Effector memory CD8-positive, alpha-beta T cell (primary cell): Measurements from ENCODE around the gene L3MBTL4.

Experiments
- ATAC-seq: fragments of 150-1000 bp; cut with Tn5 transposase; replicated peaks from 2 replicates; pipeline ENCODE4 v1.10.0; 2021; ENCODE audit warnings: mild to moderate bottlenecking, moderate library complexity
- DNase-seq, 3 experiments: peaks; one replicate each; pipeline ENCODE4 v3.0.0; 2021
- H3K27ac Mint-ChIP-seq, 2 donors: one replicate each; pipeline ENCODE4 v1.8.0; 2022; ENCODE audit warnings: mild to moderate bottlenecking in 2 of 2, mixed read lengths in 2 of 2, moderate library complexity in 2 of 2
- H3K27me3 Mint-ChIP-seq, 2 donors: one replicate each; pipeline ENCODE4 v1.8.0; 2022; ENCODE audit warnings: mixed read lengths in 2 of 2
- H3K36me3 Mint-ChIP-seq: one replicate; pipeline ENCODE4 v1.8.0; 2022; ENCODE audit warnings: mild to moderate bottlenecking, moderate library complexity, mixed read lengths; ENCODE audit not compliant: insufficient read depth
- H3K4me1 Mint-ChIP-seq, 2 donors: one replicate each; pipeline ENCODE4 v1.8.0; 2022; ENCODE audit warnings: low read depth in 2 of 2, mixed read lengths in 2 of 2
- H3K4me3 Mint-ChIP-seq, 2 donors: one replicate each; pipeline ENCODE4 v1.8.0; 2022; ENCODE audit warnings: mild to moderate bottlenecking in 2 of 2, mixed read lengths in 2 of 2, moderate library complexity in 2 of 2
- H3K9me3 Mint-ChIP-seq, 2 donors: one replicate each; pipeline ENCODE4 v1.8.0; 2022; ENCODE audit warnings: mixed read lengths in 2 of 2

L3MBTL4 gene

DNA sequence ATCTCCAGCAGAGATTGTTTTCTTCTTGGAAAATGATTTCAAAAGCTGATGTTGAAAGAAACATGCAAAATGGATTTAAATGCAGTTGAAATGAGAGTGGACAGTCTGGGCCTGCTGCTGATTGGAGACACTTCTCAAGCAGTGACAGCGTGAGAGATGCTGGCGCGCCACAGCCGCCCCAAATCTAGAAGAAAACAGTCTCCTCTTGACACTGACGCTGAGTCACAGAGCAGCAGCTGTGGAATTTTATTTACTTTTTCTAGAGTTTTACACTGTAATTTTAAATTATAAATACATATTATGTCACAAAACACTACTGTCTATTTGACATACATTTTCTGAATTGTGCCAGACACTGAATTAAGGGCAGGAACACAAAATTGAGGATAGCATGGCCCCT, 397.5 kb downstream of the L3MBTL4 start:
- Mint-ChIP-seq H3K36me3 (no peaks in the 10 kb centered on the region), H3K27ac (no peak overlapping the region), H3K27me3 (no peaks in the 10 kb centered on the region), H3K9me3 (peaks cover 13 to 22% of the 10 kb centered on the region in 2 donors), H3K4me3 (no peak overlapping the region), H3K4me1 (no peaks in the 10 kb centered on the region)
- no peak for DNase-seq
- no peak for ATAC-seq

DNA sequence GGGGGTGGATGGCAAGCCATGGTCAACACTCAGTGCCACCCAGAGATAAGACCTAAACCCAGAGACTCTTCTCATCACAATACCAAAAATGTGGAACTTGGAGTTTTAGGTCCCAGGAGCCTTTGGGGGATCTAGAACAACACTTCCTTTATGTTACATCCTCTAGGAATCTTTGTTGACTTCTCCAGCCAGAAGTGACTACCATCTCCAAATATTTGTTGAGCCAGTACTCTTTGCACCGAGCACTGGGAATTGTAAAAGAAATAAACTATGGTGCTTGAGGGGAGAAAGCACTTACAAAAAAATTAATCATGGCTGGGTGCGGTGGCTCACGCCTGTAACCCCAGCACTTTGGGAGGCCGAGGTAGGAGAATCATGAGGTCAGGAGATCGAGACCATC, 399.3 kb downstream of the L3MBTL4 start:
- peaks cover 6 to 7% of the 10 kb centered on the region in 2 donors for H3K9me3 Mint-ChIP-seq
- H3K27me3 Mint-ChIP-seq, result no peaks in the 10 kb centered on the region
- H3K27ac Mint-ChIP-seq, result no peak overlapping the region
- no peak for DNase-seq
- no peak for ATAC-seq
- H3K4me1 Mint-ChIP-seq, result no peaks in the 10 kb centered on the region
- H3K4me3 Mint-ChIP-seq, result no peak overlapping the region
- H3K36me3 Mint-ChIP-seq, result no peaks in the 10 kb centered on the region

GRCh38 chr18:6013171-6013810, 401.4 kb downstream of the L3MBTL4 start:
- ATAC-seq (no peak), DNase-seq (no peak)
- Mint-ChIP-seq H3K4me1 (no peaks in the 10 kb centered on the region), H3K27ac (no peak overlapping the region), H3K9me3 (peaks cover 0 to 3% of the 10 kb centered on the region in 2 donors), H3K27me3 (no peaks in the 10 kb centered on the region), H3K4me3 (no peak overlapping the region), H3K36me3 (no peaks in the 10 kb centered on the region)

DNA sequence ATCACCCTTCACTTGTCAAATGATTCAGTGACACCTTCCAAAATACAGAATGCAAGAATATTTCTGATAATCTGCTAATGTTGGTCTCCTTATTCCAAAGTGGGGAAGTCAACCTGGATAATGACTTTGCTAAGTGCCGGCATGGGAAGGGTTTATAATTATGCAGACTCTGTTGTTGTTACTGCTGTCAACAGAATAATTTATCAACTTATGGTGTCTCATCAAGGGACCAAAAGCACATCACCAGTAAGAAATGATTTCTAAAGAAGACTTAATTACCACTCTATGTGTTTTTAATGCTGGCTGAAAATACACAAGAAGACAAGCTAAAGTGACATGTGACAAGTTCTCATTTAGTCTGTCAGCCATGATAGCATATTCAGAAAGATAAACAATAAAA, 403.8 kb downstream of the L3MBTL4 start:
- Mint-ChIP-seq H3K27me3 (no peaks in the 10 kb centered on the region), H3K27ac (no peak overlapping the region), H3K36me3 (no peaks in the 10 kb centered on the region), H3K9me3 (peaks cover 0 to 6% of the 10 kb centered on the region in 2 donors), H3K4me1 (no peaks in the 10 kb centered on the region), H3K4me3 (no peak overlapping the region)
- DNase-seq, result no peak
- no peak for ATAC-seq

- Mint-ChIP-seq H3K4me1 (peaks cover 0 to 3% of the 10 kb centered on the region in 2 donors), H3K27ac (no peak overlapping the region), H3K36me3 (no peaks in the 10 kb centered on the region), H3K4me3 (no peak overlapping the region), H3K9me3 (peaks cover 0 to 5% of the 10 kb centered on the region in 2 donors), H3K27me3 (no peaks in the 10 kb centered on the region)
- no peak for DNase-seq
- ATAC-seq, result no peak
These were observed 404.4 kb downstream of the L3MBTL4 start for GRCh38 chr18:6010284-6010683.

DNA sequence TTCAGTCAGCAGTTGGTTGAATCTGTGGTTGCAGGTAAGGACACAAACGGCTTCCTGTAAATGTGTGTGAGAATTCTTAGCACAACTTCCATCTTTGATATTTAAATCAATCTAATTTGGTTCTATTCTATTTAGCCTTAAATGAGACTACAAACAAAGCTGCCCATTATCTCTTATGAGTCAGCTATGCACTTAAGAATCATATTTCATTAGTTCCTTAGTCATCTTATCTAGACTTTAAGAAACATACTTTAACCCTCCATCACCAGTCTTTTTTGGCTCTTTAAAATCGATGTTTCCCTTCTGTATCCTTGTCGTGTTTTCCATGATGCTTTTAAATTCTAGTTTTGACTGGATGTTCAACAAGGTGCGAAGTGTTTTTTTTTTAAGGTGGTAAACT, 405.0 kb downstream of the L3MBTL4 start:
- DNase-seq (no peak), ATAC-seq (no peak)
- Mint-ChIP-seq H3K4me1 (peaks cover 0 to 4% of the 10 kb centered on the region in 2 donors), H3K27me3 (no peaks in the 10 kb centered on the region), H3K9me3 (peaks cover 0 to 5% of the 10 kb centered on the region in 2 donors), H3K36me3 (no peaks in the 10 kb centered on the region), H3K27ac (no peak overlapping the region), H3K4me3 (no peak overlapping the region)

GRCh38 chr18:6004683-6005082, 410.0 kb downstream of the L3MBTL4 start:
- Mint-ChIP-seq H3K9me3 (peaks cover 7 to 11% of the 10 kb centered on the region in 2 donors), H3K27ac (no peak overlapping the region), H3K36me3 (no peaks in the 10 kb centered on the region), H3K4me3 (no peak overlapping the region), H3K27me3 (no peaks in the 10 kb centered on the region), H3K4me1 (peaks cover 2 to 6% of the 10 kb centered on the region in 2 donors)
- no peak for ATAC-seq
- no peak for DNase-seq

- Mint-ChIP-seq H3K27ac (no peak overlapping the region), H3K4me3 (no peak overlapping the region), H3K27me3 (no peaks in the 10 kb centered on the region), H3K9me3 (peaks cover 12 to 17% of the 10 kb centered on the region in 2 donors), H3K4me1 (peaks cover 2 to 6% of the 10 kb centered on the region in 2 donors), H3K36me3 (no peaks in the 10 kb centered on the region)
- ATAC-seq (no peak), DNase-seq (no peak)
These were observed 410.6 kb downstream of the L3MBTL4 start for GRCh38 chr18:6004119-6004518.

- Mint-ChIP-seq H3K36me3 (no peaks in the 10 kb centered on the region), H3K27ac (no peak overlapping the region), H3K9me3 (peaks cover 9 to 18% of the 10 kb centered on the region in 2 donors), H3K27me3 (no peaks in the 10 kb centered on the region), H3K4me3 (no peak overlapping the region), H3K4me1 (peaks cover 2 to 6% of the 10 kb centered on the region in 2 donors)
- DNase-seq (no peak), ATAC-seq (no peak)
These were observed 412.8 kb downstream of the L3MBTL4 start for GRCh38 chr18:6001867-6002266.

DNA sequence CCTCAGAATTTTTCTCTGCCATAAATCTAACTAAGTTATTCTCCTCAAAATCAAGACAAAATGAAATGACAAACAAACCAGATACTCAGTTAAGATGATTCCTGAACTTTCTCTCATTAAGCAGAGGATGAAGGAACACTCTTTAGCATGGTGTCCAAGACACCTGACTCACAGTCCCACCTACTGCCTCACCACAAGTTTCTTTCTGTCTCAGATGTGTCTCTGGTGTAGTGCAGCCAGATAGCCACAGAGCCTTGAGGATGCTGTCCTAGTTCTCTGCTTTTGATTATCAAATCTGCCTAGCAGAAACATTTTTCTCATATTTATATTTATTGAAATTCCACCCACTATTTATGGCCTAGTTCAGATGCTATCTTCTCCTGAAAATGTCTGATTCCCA, 415.8 kb downstream of the L3MBTL4 start:
- H3K4me1 Mint-ChIP-seq, result no peaks in the 10 kb centered on the region
- ATAC-seq (no peak), DNase-seq (no peak)
- H3K27me3 Mint-ChIP-seq, result no peaks in the 10 kb centered on the region
- H3K9me3 Mint-ChIP-seq, result peaks cover 7 to 18% of the 10 kb centered on the region in 2 donors
- no peaks in the 10 kb centered on the region for H3K36me3 Mint-ChIP-seq
- H3K27ac Mint-ChIP-seq, result no peak overlapping the region
- H3K4me3 Mint-ChIP-seq, result no peak overlapping the region

DNA sequence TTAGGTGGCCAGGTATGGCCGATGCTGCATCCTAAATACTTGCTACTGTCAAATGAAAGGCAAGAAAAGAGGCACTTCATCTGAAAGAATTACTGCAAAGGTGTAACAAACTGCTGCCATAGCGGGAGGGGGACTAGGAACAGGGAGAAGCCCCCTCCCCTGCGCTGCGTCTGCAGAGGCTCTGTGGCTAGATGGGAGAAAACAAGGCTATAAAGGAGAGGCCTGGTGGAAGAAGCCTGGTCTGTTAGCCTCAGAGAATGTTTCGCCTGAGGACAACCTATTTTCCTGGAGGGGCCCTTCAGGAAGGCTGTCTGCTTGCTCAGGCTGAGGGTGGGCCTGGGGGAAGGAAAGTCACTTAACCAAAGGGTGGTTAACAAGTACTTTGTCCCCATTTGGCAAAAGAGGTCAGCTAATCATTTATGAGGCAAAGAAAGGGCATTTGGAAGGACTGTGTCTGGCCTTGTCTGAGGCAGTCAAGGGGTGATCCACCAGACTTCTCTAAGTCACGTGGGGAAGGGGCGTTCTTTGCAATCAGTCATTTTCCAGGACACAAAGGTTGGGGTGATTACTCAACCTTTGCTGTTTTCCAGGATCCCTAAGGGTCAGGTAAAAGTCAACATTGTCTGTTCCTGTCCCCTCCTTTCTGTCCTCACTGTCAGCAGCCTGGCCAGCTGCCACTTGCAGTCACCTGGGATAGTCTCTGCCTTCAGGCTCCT, 416.4 kb downstream of the L3MBTL4 start:
- Mint-ChIP-seq H3K9me3 (peaks cover 7 to 18% of the 10 kb centered on the region in 2 donors), H3K4me3 (no peak overlapping the region), H3K27ac (no peak overlapping the region), H3K4me1 (no peaks in the 10 kb centered on the region), H3K36me3 (no peaks in the 10 kb centered on the region), H3K27me3 (no peaks in the 10 kb centered on the region)
- ATAC-seq (no peak), DNase-seq (no peak)

DNA sequence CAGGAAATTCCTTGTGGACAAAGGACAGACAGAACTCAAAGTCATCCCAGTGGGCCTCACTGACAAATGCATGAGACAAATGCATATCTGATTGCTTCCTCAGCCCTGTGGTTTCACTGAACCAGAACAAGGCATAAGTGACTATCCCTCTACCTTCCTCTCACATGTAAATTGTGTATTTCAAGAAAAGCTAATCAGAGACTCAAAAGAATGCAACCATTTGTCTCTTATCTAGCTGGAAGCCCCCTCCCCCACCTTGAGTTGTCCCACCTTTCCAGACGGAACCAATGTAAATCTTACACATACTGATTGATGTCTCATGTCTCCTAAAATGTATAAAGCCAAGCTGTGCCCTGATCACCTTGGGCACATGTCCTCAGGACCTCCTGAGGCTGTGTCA, 417.4 kb downstream of the L3MBTL4 start:
- no peaks in the 10 kb centered on the region for H3K27me3 Mint-ChIP-seq

DNA sequence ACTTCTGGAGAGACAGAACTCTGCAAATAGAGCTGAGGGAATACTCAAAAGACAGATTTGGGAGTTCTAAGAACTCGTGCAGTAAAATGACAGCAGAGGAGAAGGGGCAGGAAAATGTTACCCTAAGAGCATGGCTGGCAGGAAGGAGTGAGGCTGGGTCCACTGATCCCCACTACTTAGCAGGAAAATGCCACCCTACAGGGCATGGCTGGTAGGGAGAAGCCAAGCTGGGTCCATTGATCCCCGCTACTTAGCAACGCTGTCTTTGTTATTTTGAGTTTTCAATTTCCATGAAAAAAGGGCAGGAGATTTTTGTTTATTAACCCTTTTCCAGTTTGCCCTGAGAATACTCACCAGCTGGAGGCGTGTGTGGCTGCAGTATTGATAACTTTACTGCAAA, 419.1 kb downstream of the L3MBTL4 start:
- H3K9me3 Mint-ChIP-seq, result peaks cover 10 to 25% of the 10 kb centered on the region in 2 donors
- H3K4me3 Mint-ChIP-seq, result no peak overlapping the region
- no peaks in the 10 kb centered on the region for H3K27me3 Mint-ChIP-seq
- ATAC-seq, result no peak
- H3K4me1 Mint-ChIP-seq, result no peaks in the 10 kb centered on the region
- no peak for DNase-seq
- H3K27ac Mint-ChIP-seq, result no peak overlapping the region
- H3K36me3 Mint-ChIP-seq, result no peaks in the 10 kb centered on the region

More for the DNA sequence above, 417.4 kb downstream of the L3MBTL4 start:
- Mint-ChIP-seq H3K4me3 (no peak overlapping the region), H3K9me3 (peaks cover 7 to 24% of the 10 kb centered on the region in 2 donors), H3K4me1 (no peaks in the 10 kb centered on the region), H3K27ac (no peak overlapping the region), H3K36me3 (no peaks in the 10 kb centered on the region)
- ATAC-seq (no peak), DNase-seq (no peak)

- ATAC-seq (no peak), DNase-seq (no peak)
- Mint-ChIP-seq H3K4me1 (no peaks in the 10 kb centered on the region), H3K27me3 (no peaks in the 10 kb centered on the region), H3K4me3 (no peak overlapping the region), H3K9me3 (peaks cover 3 to 12% of the 10 kb centered on the region in 2 donors), H3K27ac (no peak overlapping the region), H3K36me3 (no peaks in the 10 kb centered on the region)
These were observed 420.8 kb downstream of the L3MBTL4 start for GRCh38 chr18:5993938-5994337.
